ENCODE results near the gene NDFIP2.

- TF ChIP-seq CTCF (IDR thresholded peaks at IDR 0.05; ENCODE audit: borderline replicate concordance, extremely low read depth, low read length, poor library complexity, severe bottlenecking) (no peak), EZH2 (IDR thresholded peaks at IDR 0.05; ENCODE audit: borderline replicate concordance, low read depth, low read length, severe bottlenecking) (no peak)
Measured at GRCh38 chr13:79447141-79447540, 33.8 kb upstream of the NDFIP2 start.
